Measurements from ENCODE around the gene TIMM23.
"Not testable (repeated sequence)": the region's sequence is repeated elsewhere in the genome, so short reads cannot be mapped to it uniquely, and the experiment has no call there.

TIMM23 gene

GRCh38 chr10:46025406-46025805 lies 53.1 kb downstream of the TIMM23 start:
- no peak for DNase-seq

DNA sequence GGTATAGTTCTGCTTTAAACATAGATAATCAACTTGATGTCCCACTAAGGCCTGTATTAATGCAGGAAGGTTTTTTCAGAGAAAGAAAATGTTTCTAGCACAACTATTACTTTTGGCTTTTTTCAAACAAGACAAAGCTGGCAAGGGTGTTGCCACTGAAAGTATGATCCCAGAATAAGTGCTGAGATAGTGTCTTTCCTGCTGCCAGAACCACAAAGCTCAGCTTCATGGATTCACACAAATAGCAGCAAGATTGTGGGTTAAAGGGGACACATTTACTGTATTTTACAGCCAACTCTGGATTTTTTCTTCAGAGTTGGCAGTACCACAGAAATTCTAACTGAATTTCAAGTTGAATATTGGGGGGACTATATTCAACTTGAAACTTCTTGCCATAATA lies 53.8 kb downstream of the TIMM23 start:
- DNase-seq = no peak

- no peak for DNase-seq
Observed at GRCh38 chr10:46028584-46029460, 56.5 kb downstream of the TIMM23 start.

DNA sequence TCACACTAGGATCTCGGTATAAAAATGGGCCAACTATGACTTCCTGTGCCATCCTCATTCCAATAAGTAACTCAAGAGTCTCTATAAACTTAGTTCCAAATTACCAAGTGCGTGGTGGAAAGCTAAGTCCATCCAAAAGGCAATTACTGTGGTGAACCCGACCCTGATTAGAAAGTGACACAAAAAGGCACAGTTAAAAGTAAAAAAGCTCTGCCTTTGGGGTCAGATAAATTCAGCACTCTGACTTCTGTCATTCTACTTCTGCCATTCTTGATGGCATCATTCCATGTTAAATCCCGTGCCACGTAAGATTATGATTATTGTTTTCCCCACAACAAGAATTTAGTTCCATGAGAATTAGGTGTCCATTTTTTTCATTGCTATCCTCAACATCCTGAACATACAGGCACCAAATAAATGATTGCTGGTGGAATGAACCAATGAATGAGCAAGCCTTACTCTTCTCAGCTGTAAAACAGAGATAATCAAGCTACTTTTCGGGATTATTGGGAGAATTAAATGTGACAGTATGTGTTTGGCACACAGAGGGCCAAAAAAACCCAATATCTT lies 57.3 kb downstream of the TIMM23 start:
- DNase-seq = no peak

DNA sequence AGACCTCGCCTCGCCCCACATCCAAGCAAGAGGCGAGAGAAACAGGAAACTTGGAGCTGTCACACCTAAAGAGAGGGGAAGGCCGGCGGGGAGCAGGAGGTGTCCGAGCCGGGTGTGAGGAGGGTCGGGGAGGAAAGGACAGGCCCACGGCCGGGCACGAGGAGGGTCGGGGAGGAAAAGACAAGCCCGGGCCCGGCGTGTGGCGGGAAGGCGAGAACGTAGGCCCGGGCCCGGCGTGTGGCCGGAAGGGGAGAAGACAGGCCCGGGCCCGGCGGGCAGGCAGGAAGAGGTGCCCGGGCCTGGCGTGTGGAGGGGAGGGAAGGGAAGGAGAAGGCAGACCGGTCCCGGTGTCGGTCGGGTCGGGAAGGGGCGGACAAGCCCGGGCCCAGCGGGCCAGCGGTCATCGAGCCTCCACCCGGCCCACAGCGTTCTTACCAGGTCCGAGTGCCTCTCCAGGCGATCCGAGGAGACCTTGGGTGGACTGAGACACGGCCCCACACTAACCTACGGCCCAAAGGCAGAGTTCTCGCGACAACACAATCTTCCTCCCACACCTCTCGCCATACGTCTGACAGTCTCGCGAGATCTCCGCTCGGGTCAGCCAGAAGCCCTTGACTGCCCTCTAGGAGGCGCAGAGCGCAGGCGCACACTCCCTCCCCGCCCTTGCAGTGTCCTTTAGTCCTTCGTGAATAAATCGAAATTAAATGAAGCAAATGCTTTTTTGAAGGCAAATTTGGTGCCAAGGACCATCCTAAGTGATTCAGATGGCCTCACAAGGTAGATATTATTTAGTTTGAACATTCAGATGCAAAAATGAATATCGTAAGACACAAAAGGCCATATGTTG lies 58.0 kb downstream of the TIMM23 start, which contains the start of gene NCOA4:
NCOA4 (minus strand) TSS at position 533 of the 847 bp plus-strand sequence. CDS start 13,943 bp downstream, outside the sequence.
- peak; percentile 49 to 62 for DNase-seq

DNA sequence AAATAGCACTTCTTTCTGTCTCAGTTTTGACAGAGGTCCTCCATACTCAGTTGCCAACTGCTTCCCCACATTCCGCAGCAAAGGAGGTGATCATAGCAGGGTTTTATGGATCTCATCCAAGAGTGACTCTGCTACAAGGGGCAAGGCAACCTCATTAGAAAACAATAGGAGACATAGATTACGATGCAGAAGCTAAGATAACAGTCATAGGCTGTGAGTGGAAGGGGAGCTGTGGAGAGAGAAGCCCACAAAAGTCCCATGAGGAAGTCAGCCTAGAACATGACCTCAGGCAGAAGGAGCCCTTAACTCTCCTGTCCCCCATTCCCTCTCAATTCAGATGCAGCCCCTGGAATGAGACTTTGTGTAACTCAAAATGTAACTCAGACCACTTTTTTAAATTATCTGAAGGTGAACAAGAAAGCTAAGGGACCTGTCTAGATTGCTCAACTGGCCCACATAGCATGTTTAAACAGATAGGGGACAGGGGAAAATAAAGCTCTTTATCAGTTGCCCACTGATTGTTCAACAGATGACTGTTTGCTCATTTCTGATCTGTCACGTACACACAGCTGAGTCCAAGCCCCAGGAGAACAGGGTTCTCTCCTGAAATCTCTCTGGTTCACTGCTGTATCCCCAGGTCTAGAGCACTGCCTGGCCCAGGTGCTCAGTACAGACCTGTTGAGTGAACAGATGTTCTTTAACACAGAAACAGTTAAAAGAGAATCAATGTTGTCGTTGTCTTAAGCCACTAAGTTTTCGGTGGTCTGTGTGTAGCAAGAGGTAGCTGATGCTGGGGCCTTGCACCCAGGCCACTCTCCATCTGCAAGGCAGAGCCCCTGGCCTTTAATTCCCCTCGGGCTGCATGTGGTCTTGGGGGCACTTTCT lies 59.6 kb downstream of the TIMM23 start:
- no peak for DNase-seq

- DNase-seq = no peak
Observed at GRCh38 chr10:46033602-46034011, 61.3 kb downstream of the TIMM23 start.

GRCh38 chr10:46035923-46036849 lies 63.9 kb downstream of the TIMM23 start:
- DNase-seq = no peak

DNA sequence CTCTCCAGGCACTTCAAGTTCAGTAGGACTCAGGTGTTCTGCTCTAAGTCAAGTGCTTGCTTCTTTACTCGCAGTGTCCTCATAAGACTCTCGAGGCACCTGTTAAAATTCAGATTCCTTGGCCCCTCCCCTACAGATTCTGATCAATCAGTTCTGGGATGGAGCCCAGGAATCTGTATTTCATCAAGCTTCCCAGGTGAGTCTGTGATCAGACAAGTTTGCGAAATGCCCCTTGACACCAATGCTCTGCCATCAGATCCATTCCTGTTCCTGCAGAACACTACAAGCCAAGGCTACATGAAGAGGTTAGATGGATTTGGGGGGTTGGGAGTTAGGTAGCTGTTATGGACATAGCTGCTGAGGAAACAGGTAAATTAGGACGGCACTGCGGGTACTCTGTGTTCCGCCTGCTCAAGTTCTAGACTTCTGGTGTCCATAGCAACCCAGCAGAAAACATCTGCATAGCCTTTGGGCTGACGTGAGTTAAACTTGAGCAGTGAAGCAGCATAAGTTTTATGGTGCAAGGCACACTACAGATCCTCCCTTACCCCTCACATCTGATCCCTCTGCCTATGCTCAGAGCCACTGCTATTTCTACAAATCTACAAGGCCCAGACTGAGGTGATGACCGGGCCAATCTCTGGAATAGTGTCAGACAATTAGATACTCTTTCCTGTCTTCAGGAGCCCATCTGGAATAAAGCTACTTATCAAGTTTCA lies 65.0 kb downstream of the TIMM23 start:
- no peak for DNase-seq

GRCh38 chr10:46040004-46040403 lies 67.7 kb downstream of the TIMM23 start:
- no peak for DNase-seq

DNA sequence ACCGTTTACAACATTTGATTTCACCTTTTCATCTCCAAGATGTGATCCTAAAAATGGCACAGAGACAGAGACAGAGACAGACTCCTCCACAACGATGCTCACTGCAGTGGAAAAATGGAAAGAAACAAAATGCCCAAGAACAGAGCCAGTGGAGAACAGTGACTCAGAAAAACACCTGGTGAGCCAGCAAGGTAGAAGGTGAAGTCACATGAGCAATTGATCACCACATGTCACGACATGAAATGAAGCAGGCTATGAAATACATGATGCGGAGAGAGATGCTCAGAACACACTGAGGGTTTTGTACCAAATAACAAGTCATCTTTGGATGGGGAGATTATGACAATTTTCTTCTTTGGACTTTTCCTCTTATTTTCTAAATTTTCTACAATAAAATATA lies 70.2 kb downstream of the TIMM23 start:
- no peak for DNase-seq

GRCh38 chr10:46046261-46046660 lies 74.0 kb downstream of the TIMM23 start, which contains the start of gene MSMB:
TSS of gene MSMB (minus strand) at chr10:46046269. CDS start at chr10:46046237, 32 bp downstream.
- no peak for DNase-seq

DNA sequence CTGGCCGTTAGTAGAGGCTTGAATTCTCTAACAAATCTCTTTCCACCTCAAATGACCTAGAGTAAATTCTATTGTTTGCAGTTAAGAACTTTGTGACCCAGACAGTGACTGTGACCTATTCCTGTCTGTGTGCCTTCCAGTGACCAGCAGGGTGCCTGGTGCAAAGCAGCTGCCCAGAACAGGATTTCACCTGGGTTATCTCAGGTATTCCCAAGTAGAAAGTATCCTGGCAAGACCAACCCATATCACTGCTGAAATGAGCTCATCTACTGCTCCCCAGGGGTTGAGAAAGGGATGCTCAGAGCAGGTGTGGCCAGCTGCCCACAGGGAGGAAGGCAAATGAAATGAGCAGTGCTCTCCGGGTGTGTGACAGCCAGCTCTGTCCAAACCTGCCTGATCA lies 75.9 kb downstream of the TIMM23 start:
- DNase-seq = no peak

DNA sequence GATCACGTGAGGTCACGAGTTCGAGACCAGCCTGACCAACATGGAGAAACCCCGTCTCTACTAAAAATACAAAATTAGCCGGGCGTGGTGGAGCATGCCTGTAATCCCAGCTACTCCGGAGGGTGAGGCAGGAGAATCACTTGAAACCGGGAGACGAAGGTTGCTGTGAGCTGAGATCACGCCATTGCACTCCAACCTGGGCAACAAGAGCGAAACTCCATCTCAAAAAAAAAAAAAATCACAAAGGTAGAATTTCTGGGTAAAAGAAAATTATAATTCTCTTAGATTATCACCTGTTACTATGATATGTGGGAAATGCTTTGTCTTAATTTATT lies 77.2 kb downstream of the TIMM23 start:
- not testable (repeated sequence) for DNase-seq

- no peak for DNase-seq
Observed at GRCh38 chr10:46050941-46051623, 78.8 kb downstream of the TIMM23 start.

DNA sequence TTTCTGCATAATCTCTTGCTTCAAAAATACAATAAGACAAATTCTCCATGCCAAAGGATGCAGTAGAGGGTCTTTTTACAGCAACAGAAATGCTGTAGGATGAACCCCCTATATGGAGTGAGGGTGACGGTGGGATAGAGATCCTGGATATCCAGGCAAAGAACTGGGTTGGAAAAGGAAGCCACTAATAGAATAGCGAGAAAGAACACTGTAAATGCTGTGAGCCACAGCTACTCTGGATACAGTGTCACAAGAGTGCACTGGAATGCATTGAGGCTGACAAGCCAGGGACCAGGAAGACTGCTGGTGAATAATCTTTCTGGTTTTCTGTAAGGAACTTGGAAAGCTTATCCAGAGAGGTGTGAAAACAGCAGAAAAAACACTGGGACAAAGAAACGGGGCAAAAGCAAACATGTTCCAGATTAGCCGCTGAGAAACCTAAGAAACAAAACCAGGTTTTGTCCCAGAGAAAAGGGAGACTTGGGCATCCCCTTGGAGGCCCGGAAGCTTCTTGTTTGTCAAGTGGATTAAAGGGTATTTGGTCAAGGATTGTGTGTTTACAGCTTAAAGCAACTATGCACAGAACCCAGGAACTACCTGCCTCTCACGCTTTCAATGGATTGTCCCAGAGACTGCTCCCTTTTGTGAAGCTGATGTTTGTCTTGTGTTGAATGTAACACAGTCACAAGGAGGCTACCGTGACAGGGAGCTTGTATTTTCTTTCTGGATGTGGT lies 79.9 kb downstream of the TIMM23 start:
- no peak for DNase-seq

DNA sequence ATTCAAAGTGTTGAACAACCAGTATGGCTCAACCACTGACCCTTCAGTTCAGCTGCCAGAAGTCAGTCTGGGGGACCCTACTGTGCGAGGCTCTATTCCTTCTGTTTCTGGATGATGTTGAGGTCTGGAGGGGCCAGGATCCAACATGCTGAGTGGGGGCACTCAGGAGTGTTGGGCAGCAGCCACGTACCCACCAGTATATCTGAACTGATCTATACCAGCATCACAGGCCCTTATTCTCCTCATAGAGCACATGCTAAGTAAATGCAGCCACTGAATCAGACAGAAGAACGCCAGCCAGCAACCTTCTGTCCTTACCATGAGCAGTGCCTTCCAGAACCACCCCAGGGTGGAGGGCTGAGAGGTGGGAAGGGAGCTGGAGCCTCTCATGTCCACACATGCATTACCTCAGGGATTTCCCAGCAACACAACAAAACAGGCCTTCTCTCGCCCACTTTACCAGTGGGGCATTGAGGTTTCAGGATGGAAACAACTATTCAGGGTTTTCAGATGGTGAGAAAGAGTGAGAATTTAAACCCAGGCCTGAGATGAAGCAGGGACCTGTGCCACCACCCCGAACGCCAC lies 80.6 kb downstream of the TIMM23 start:
- DNase-seq = no peak

Data from NCI-H187 (cell line).